Spleen (tissue), 7 donors: ENCODE results near the gene ZRANB2.

Experiments used
- POLR2A ChIP-seq, 3 donors: fragments of 450-650 bp; IDR thresholded peaks; one replicate each; pipeline ENCODE4 v1.5.1; 2017; ENCODE audit warnings: antibody characterized with exemption in 3 of 3, mild to moderate bottlenecking in 1 of 3
- TF ChIP-seq, protein P1 (sequence below), 11 experiments: fragments of 200-600 bp in 7 of 11; fragments of 450-650 bp in 4 of 11; sonication (generic) in 4 of 11; IDR thresholded peaks in 8 of 11; conservative IDR thresholded peaks in 3 of 11; 1 replicate in 7 of 11; 2 replicates in 4 of 11; pipeline versions ENCODE4 v1.4.0 to v1.8.0; 2016 to 2021; ENCODE audit warnings: antibody characterized with exemption in 11 of 11, inconsistent platforms in 4 of 11, mild to moderate bottlenecking in 1 of 11
- donor health status: DM: no; HTN: no; CAD: no; lungs with moderate emphysema.
- donor health status: DM: no; HTN: no; CAD: no.
- donor health status: DM: no; HTN: no; CAD: no.

DNA sequence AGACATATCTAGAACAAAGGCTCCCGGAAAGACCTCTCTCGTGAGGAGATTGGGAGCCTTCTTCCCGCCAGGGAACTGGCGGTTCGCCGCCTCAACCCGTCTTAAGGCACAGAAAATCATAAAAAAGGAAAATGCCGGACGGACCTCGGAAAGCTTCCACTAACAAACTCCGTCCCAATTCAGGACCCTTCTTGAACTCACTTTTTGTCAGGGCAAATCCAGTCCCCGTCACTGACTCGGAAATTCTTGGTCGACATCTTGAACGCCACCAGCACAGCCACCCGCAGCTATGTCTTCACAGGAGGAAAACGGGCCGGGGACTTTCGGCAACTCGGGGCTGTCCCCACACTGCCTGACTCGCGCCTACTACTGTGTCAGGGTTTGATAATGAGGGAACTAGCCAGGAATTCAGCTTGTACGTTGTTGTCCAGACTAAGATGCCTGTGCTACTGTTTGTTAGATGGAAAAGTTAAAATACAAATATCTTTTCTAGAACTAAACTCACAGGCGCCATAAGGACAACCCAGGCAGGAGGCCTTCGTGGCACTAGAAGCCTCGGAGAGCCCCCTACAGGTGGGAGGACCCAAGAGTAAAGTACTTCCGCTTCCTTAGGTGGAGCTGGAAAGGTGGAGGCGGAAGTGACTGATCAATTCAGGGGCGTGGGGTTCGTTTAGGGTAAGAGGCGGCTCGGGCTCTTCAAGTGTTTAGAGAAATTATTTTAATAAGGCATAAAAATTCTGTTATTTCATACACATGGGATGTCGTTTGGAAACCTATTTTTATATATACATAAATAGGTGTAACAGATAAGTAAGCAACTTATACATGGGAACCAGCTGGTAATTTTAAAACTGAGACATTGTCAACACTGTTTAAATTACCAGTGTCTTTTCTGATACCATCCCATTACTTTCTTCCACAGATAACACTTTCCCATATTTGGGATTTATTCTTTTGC lies at the start of gene ZRANB2:
- TF ChIP-seq, protein P1, sequence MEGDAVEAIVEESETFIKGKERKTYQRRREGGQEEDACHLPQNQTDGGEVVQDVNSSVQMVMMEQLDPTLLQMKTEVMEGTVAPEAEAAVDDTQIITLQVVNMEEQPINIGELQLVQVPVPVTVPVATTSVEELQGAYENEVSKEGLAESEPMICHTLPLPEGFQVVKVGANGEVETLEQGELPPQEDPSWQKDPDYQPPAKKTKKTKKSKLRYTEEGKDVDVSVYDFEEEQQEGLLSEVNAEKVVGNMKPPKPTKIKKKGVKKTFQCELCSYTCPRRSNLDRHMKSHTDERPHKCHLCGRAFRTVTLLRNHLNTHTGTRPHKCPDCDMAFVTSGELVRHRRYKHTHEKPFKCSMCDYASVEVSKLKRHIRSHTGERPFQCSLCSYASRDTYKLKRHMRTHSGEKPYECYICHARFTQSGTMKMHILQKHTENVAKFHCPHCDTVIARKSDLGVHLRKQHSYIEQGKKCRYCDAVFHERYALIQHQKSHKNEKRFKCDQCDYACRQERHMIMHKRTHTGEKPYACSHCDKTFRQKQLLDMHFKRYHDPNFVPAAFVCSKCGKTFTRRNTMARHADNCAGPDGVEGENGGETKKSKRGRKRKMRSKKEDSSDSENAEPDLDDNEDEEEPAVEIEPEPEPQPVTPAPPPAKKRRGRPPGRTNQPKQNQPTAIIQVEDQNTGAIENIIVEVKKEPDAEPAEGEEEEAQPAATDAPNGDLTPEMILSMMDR (IDR thresholded peaks at IDR 0.05 in 8 of 11, conservative IDR thresholded peaks at IDR 0.05 in 3 of 11) = peak; percentile 58 to 84 (median 71)
- TF ChIP-seq POLR2A (IDR thresholded peaks at IDR 0.05) = peak in 1 of 3 donors; percentile 32
